Measurements from ENCODE around the gene PADI1.

The PADI1 gene

DNA sequence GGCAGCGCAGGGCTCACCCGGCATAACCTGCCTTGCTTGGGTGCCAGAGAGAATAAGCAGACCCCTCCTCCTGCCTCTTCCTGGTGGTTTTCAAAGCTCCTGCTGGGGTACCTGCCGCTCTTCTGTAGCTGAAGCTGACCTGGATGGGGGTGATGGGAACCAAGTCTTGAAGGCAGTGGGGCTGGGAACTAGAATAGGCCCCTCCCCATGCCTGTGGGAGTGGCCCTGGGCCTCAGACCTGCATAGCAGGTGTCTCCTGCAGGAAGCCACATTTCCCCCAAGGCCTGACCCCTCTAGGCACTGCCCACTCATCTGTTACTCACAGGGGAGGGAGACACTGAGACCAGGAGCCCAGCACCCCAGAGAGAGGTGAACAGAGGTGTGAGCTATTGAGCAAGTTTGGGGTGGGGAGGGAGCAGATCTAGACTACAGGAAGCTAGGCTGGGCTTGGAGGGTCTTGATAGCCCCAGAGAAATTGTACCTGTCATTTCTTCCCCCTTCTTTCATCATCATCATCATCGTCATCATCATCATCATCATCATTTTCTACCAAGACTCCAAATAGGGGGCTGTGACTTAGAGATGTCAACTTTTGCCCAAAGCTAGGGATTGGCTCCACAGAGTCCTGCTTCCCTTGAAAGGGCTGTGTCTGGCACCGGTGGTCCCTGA, 10.1 kb downstream of the PADI1 start:
- DNase-seq (ENCODE audit: low spot score): no peak

DNA sequence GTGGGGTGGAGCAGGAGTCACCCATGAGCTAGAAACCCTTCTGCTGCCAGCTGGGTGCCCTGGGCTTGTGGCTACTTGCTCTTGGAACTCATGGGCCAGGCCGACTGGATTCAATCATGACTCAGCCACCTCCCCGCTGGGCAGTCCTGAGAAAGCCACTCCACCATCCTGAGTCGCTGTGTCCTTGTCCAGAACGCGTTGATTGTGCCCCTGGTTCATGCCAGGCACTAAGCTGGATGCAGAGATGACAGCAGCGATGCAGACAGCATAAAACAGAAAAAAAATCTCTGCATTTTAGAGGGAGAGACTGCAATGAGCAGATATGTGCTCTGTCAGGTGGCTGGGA, 10.6 kb downstream of the PADI1 start:
- no peak for DNase-seq (ENCODE audit: low spot score)

DNA sequence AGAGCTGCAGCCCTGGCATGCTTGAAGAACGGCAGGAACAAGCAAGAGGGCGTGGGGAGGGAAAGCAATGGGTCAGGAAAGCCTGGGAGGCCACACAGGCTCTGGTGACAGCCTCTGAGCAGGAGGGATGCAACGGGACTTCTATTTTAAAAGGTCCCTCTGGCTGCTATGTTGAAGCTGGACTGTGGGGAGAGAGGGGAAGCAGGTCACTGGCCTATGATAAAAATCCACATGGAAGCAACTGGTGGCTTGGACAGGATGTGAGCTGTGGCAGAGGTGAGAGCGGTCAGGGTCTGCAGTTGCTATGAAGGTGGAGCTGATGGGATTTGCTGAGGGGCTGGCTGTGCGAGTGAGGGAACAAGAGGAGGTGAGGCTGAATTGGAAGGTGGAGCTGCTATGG, 11.2 kb downstream of the PADI1 start:
- no peak for DNase-seq (ENCODE audit: low spot score)

DNA sequence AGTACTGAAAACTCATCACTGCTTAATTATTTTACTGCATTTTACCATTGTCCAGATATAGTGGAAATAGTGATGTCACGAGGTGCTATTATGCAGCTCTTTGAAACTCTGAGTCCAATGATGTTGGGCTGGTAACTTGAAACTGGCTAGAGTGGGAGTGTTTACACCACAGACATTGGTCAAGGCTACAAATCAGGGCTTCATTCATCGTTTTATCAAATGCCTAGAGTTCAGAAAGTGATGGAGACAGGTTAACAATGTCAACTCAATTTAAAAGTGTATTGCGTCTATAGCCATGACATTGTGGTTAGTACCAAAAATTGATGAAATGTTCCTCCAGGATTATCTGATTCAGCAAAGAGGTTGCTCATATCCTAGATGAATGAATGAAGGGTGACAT, 12.7 kb downstream of the PADI1 start:
- no peak for DNase-seq (ENCODE audit: low spot score)

DNA sequence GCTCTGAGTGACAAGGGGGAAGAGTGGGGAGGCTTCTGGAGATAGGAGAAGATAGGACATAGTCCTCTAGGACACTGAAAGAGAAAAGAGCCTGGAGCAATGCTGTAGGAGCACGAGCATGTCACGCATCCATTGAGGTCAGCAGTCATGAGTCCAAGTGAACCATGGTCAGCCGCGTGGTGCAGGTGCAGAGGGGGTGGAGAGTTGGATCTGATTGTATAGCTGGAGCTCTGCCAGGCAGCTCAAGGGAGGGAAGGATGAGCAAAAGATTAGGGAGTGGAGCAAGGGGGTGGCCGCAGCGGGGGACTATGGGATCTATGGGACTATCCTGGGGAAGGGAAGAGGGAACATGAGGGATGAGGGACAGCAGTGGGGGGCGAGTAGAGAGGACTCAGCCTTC, 14.0 kb downstream of the PADI1 start:
- DNase-seq (ENCODE audit: low spot score): no peak

DNA sequence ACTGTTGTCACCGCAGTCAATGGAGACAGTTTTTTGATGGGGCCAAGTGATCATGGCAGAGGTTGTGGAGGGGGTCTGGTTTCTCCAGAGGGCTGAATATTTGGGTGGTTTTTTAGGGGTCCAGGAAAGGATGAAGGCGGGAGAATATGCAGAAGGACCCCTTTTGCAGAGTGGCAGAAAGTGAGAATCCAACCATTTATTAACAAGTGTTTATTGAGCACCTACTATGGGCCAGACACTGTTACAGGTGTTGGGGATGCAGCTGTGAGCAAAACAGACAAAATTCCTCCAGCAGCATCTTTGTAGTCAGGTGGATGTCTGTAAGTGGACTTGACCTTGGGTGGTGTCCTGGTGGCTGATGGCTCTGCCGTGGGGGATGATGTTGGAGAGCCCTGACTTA, 15.4 kb downstream of the PADI1 start:
- no peak for DNase-seq (ENCODE audit: low spot score)

DNA sequence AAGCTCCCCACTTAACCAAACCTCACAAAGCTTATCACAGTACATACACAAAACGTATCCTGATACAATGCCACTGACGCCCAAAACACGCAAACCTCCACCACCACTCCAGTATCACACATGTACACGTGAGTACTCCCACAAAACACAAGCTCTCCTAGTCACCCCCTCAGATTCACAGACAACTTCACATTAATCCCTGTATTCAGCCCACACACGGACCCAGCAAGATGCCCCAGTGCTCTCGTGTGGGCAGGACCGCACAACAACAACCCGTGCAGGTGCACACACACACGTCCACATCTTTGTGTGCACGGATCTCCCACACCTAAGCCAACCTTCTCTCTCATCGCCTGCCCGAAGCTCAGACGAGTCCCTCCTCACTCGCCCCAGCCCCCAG, 17.6 kb downstream of the PADI1 start:
- DNase-seq (ENCODE audit: low spot score): no peak

DNA sequence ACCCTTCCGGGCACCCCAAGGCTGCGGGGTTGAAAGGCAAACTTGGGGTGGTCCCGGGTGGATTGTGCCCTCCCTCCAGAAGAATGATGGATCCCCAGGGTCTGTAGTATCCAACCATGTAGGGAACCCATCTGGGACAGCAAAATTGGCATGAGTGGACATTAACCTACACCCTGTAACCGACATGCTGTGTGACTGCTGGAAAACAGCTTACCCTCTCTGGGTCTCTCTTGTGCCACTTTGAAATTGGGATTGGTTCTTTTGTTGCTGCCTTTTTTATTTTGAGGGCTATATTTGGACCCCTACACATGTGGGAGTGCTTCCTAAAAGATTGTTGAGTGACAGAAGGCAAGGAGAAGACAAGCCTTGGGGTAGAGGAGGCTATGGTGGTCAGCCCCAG, 19.5 kb downstream of the PADI1 start:
- no peak for DNase-seq (ENCODE audit: low spot score)

DNA sequence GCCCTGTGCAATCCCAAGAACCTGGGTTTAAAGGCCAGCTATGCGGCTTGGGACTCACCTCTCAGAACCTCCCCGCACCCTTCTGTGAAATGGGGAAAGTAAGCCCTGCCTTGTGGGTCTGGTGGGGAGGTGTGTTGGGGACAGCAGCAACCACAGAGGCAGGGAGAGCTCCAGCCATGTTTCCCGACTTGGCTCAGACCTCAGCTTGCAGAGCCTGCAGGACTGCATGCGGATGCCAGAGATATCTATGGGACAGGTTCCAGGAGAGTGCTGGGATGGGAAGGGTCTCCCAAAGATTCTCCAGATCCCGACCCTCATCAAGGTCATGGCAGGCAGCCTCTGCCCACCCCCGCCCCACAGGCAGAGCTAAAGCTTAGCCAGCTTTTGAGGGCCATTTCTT, 20.2 kb downstream of the PADI1 start:
- DNase-seq (ENCODE audit: low spot score): no peak

DNA sequence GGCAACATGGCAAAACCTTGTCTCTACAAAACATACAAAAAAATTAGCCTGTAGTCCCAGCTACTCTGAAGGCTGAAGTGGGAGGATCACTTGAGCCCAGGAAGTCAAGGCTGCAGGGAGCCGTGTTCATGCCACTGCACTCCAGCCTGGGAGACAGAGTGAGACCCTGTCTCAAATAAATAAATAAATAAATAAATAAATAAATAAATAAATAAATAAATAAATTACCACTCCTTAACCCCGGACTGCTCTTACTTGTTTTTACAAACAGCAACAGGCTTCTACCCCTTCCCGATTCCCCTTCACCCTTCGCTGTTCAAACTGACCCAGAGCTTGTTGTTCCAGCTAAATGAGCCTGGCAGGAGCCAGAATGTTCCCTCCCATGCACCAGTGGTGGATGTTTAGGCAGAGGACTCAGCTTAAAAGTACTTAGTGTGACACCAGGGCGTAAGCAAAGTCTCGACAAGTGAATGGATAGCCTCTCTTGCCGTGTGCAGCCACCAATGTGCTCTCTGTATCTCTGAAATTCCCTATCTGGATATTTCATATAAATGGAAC, 22.5 kb downstream of the PADI1 start:
- no peak for DNase-seq (ENCODE audit: low spot score)

DNA sequence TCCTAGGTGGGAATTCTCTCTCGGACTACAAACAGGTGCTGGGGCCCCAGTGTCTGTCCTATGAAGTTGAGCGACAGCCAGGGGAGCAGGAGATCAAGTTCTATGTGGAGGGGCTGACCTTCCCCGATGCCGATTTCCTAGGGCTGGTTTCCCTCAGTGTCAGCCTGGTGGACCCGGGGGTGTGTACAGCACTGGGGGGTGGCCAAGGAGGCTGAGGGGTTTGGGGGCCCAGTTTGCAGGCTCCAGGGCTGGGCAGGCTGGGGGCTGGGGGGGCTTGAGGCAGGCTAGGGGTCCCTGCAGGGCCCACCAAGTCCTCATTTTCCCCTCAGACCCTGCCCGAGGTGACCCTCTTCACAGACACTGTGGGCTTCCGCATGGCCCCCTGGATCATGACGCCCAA, 23.7 kb downstream of the PADI1 start:
- DNase-seq (ENCODE audit: low spot score): no peak

DNA sequence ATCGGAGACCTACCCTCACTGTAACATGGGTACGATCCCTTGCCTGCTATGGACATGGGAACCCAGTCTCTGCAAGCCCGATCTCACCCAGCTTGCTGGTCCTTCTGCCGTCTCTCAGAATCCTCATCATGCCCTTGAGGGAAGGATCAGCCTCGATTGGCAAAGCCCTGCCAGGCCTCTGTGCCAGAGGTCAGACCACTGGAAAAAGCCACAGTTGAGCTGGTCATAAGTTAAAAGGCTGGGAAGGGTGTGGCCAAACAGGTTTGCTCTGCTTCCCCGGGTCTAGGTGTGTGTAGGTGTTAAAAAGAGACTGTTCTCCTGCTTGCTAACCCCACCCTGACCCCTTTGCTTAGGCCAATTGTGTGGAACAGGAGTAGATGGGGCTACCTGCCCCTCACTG, 24.5 kb downstream of the PADI1 start:
- no peak for DNase-seq (ENCODE audit: low spot score)

DNA sequence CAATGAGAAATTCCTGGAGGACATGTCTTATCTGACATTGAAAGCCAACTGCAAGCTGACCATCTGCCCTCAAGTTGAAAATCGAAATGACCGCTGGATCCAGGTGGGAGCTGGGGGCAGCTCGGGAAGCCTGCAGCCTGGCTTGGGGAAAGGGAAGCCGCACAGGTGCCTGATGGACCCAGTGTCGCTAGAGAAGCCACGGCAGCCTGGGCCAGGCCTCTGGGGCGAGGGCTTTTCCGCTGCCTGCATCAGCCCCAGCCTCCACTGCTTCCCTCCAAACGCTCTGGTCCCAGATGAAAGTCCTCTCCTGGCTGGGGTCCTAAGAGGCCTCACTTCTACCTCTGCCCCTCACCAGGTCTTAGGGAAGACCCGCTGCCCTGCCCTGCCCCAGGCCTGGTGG, 25.2 kb downstream of the PADI1 start:
- no peak for DNase-seq (ENCODE audit: low spot score)

DNA sequence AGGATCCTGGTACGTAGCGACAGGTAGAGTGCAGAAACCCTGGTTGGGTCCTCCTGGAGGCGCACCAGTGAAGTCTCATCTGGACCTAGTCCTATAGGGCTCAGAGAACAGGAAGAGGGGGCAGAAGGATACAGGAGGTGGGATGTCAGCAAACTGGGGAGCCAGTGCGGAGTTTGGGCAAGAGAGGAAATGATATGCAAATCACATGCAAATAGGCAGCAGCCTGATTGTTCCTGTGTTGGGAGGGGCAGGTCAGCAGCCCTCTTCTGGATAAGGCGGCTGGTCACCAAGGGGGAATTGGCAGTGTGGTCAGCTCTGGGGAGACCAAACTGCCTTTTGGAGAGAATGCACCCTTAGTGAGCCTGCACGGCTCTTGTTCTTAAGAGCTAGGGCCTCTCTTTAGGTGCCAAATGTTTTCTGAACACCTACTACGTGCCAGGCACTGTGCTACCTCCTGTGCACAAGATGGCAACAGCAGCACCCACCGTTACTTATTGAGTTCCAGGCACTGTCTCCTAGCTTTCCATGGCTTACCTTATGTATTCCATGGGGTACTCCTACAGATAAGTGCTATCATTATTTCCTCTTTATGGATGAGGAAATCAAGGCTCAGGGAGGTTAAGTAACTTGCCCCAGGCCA, 25.9 kb downstream of the PADI1 start:
- DNase-seq (ENCODE audit: low spot score): no peak

DNA sequence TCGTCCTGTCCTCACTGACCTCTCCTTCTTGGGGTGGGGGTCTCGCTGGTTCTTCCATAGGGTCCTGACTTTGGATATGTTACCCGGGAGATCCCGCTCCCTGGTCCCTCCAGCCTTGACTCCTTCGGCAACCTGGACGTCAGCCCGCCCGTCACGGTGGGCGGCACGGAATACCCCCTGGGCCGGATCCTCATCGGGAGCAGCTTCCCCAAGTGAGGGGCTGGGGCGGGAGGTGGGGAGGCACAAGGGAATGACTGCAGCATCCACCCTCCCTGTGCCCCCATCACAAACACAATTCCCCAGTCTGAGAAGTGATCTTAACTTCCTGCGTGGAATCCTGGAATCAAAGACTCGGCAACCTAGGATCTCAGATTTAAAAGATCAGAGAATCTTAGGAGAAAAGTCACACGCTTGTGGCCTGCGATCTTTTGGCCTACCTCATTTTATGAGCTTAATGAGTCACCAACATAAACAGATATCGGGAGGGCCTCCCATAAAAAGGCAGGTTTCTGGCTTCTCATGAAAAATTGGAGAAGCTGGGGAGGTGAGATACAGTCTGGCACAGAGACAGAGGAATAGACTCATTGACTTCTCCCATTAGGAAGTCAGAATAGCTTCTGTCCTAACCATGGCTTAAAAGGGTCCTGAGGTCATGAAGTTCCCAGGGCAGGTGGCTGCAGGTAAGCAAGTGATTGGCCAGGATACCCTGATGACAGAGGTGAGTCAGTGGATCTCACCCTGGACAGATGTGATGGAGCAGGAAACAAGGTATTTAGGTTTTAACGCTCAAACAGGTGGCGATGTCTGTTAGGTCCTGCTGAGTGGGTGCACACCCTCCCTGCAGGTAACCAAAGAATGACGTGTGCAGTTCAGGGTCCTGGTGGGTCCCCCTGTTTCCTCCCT, 28.1 kb downstream of the PADI1 start:
- DNase-seq (ENCODE audit: low spot score): no peak

DNA sequence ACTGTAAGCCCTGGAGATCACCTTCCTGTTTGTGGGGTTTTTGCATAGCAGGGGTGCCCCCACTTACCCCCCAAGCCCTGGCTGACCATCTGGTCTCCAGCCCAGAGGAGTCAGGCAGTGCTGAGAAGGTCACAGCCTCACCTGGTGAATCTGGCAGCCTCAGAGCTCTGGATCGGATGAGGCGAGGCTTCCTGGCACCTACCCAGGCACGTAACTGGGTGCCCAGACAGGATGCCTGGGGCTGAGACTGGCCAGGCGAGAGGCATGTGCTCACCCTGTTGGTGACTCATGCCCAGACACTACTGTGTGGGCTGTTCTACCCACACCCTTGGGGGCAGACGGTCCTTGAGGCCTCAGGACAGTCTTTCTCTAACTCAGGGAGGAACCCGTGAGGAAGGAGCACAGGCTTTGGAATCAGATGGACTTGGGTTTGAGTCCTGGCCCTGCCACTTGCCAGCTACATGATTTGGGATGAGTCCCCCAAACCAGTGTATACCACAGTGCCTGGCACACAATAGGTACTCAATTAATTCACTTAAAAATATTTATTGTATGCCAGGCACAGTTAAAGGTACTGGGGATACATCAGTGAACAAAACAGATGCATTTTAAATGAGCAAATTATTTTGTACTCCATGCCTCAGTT, 28.9 kb downstream of the PADI1 start:
- DNase-seq (ENCODE audit: low spot score): no peak

DNA sequence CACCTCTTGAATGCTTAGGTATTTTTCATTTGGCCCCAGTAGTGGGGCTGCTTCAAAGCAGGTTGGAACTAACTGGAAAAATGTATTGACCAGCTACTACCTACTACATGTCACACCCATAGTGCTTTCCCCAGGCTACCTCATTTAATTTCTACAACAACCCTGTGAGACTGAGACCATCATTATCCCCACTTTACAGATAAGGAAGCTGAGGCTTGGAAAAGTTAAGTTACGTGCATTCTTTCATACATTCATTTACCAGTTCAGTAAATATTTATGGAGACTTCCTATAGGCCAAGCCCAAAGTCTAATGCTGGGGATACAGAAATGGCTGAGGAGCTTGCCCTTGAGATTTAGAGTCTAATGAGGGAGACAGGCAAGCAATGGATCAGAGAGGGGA, 29.5 kb downstream of the PADI1 start:
- no peak for DNase-seq (ENCODE audit: low spot score)

DNA sequence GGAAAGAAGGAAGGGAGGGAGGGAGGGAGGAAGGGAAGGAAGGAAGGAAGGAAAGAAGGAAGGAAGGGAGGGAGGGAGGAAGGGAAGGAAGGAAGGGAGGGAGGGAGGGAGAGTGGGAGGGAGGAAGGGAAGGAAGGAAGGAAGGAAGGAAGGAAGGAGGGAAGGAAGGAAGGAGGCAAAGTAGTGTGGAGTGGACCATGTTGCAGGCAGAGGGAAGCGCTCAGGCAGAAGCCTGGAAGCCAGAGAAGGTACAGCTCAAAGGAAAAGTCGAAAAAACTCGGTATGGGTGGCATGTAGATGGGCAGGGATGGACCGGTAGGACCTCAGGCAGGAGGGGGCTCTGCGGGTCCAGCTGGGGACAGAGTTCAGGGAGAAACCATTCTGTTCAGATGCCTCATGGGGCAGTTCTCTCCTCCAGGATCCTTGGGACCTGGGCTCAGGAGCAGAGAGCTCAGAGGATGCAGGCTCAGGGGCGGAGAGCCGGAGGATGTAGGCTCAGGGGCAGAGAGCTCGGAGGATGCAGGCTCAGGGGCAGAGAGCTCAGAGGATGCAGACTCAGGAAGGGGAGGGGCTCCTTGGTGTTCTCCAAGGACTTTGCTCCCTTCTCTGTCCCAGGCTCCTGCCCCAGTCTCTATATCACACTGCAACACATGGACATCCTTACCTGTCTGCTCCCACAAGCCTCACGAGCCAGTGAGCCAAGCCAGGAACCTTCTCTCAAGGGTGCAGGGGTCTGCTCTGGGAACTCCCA, 30.4 kb downstream of the PADI1 start:
- no peak for DNase-seq (ENCODE audit: low spot score)

DNA sequence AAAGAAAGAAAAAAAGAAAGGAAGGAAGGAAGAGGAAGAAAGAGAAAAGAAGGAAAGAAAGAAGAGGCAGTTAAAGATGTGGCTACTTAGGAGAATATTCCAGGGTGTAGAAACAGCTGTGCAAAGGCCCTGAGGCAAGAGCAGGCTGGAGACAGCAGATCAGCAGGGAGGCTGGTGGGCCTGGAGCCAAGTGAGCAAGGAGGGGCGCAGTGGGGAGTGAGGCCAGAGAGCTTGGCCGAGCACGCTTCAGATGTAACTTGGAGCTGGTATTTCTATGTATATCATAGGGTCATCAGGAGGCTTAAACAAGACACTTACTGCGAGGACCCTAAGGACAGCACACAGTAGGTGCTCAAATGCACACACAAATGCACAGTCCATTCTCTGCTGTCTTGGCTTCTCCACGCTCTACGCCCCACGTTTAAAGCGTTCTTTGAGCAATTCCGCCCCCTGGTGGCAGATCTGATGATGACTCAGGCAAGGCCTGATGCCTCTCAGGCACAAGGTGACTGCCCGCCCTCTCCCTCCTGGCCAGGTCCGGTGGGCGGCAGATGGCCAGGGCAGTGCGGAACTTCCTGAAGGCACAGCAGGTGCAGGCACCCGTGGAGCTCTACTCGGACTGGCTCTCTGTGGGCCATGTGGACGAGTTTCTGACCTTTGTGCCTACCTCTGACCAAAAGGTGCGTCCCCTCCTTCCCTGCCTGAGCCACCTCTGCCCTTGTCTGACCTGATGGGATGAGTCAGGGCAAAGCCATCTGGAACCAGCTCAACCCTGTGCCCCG, 32.0 kb downstream of the PADI1 start:
- peak; percentile 87 for DNase-seq (ENCODE audit: low spot score)

DNA sequence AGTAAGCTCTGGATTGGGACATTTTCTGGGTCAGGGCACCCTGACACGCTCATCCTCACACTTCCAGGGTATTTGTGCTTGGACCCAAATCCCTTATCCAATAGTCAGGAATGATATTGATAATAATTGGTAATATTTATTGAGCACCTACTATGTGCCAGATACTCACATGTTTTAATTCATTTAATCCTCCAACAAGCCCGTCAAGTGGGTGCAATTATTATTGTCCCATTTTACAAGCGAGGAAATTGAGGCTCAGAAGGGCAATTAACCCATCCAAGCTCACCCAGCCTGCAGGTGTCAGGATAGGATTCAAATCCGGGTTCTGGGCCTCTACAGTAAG, 32.6 kb downstream of the PADI1 start:
- no peak for DNase-seq (ENCODE audit: low spot score)

DNA sequence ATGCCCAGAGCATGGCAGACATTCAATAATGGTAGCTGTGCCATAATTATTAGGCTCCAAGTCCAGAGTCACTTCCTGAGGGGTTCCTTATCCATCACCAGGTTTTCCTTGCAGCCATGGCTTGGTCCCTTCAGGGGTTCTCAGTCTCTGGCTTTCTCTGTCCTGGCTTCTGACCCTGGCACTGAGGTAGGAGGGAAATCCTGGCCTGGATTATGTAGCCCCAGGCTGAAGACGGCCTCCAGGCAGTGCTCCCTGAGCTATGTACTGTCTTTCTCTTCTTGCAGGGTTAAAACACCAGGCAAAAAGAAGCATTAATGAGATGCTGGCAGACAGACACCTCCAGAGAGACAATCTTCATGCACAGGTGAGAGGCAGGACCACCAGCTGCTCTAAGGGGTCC, 34.5 kb downstream of the PADI1 start:
- DNase-seq (ENCODE audit: low spot score): peak; percentile 81
